DMS53 treated with DMSO at 0.1 percent for 48 hours (cell line): ENCODE results near the gene FGF1.

Source experiments
- DNase-seq: peaks from one replicate; lab custom pipeline; 2025; ENCODE audit not compliant: unreplicated experiment; lab: John Stamatoyannopoulos, UW

The FGF1 gene

DNA sequence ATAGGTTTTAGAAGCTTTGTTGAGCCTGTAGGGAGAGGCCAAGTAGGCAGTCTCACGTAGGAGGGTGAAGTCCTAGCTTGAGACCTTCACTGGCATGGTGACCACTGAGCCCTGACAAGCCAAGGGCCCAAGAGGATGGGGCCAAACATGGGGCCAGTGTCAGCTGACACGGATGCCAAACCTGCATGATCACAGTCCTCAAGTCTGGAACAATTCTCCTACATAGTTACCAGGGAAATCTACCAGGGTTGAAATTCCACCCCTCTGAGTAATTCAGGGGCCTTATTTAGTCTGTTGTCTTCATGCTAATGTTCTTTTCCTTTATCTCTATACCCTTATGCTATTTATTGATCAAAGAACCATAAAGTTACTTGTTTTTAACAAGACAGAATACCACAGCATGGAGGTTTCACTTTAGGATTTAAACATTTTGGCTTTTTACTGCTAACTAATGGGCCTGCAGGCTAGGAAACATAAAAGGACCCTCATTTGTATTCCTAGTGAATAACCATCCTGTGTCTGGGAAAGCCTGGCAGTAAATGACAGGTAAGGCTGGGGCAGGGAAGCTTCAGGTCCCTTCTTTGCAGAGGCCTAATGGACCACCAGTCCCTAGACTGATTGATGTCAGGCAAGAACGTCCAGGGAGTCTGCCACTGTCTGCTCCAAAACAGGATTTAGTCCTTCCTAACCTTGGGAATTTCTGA, 140.8 kb downstream of the FGF1 start:
- DNase-seq = no peak

DNA sequence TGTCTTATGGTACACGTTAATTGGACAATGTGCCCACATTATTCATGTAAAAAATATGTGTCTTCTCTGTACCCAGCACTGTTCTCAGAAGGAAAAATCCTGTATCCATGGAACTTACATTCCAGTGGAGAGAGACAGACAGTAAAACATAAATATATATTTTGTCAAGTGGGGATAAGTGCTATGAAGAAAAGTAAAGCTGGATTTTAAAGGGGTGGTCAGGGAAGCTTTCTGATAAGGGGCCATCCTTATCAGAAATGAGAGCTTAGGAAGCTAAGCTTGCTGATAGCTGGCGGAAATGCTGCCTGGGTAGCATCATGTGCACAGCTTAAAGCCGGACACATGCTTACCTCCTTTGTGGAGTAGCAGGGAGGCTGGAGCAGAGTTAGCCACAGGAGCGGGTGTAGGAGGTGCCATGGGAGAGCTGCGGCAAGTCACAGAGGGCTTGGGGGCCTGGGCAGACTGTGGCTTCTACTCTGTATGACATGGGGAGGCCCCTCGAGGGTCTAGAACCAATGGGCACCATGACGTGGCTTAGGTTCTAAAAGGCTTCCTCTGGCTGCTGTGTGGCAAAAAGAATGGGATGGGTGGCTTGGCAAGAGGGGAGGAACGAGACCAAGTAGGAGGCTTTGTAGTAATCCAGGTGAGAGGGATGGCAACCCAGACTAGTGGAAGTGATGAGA, 141.7 kb downstream of the FGF1 start:
- no peak for DNase-seq

DNA sequence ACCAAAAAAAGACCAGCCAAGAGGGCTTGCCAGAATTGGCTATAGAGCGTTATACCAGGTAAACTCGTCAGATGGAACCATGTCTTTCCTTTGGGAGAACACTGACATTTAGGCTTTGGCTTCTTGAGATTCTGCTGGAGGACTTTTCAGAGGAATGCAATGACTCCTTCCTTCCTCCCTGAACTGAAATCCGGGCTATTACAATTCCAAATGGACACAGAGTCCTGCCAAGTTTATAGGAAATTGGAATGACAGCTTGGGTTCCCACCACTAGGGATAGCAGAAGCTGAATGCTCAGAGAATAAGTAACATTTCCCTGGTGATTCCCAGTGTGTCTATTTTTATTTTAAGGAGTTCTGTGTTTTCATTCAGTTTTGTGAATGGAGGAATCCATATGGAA, 143.0 kb downstream of the FGF1 start:
- no peak for DNase-seq
